ENCODE data around the gene SVIL.

DNA sequence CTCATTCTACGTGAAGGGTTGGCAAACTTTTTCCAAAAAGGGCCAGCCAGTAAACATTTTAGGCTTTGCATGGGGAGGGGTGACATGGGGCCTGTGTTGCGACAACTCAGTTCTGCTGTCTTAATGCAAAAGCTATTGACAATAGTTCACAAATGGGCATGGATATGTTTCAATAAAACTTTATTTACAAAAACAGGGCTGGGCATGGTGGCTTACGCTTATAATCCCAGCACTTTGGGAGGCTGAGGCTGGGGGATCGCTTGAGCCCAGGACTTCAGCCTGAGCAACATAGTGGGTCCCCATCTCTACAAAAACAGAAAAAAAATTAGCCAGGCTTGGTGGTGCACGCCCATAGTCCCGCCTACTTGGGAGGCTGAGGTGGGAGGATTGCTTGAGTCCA is 141.1 kb downstream of the SVIL start:
- TF ChIP-seq, protein P1, sequence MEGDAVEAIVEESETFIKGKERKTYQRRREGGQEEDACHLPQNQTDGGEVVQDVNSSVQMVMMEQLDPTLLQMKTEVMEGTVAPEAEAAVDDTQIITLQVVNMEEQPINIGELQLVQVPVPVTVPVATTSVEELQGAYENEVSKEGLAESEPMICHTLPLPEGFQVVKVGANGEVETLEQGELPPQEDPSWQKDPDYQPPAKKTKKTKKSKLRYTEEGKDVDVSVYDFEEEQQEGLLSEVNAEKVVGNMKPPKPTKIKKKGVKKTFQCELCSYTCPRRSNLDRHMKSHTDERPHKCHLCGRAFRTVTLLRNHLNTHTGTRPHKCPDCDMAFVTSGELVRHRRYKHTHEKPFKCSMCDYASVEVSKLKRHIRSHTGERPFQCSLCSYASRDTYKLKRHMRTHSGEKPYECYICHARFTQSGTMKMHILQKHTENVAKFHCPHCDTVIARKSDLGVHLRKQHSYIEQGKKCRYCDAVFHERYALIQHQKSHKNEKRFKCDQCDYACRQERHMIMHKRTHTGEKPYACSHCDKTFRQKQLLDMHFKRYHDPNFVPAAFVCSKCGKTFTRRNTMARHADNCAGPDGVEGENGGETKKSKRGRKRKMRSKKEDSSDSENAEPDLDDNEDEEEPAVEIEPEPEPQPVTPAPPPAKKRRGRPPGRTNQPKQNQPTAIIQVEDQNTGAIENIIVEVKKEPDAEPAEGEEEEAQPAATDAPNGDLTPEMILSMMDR (IDR thresholded peaks at IDR 0.05; ENCODE audit: low read length): no peak
- no peak for TF ChIP-seq EZH2 (IDR thresholded peaks at IDR 0.05; ENCODE audit: borderline replicate concordance, low read length)

Measured in OCI-LY1 (cell line).